Superior temporal gyrus (tissue), 1 donor: ENCODE data around the gene SLFN12L.
"Not testable (repeated sequence)": the region's sequence is repeated elsewhere in the genome, so short reads cannot be mapped to it uniquely, and the experiment has no call there.

Experiments
- DNase-seq: peaks from one replicate; pipeline ENCODE4 v3.0.0-alpha.2; 2016; ENCODE audit errors: extremely low spot score

The SLFN12L gene

DNA sequence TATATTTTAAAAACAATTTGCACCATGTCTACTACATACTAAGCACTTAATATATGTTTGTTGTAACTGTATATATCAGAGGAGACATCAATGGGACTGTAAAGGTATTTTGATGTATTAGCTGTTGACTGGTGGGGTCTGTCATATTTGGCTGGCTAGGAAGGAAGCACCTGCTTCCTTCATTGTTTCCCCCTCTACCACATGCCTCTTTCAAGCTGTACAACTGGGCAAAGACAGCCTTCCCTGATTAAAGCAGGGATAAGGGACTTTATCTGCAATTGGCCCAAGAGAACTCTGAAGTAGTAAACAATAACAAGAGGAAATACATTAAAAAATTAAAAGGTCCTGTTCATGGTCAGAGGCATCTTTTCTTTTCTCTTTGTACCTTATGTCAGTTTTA, 5.5 kb upstream of the SLFN12L start:
- no peak for DNase-seq

DNA sequence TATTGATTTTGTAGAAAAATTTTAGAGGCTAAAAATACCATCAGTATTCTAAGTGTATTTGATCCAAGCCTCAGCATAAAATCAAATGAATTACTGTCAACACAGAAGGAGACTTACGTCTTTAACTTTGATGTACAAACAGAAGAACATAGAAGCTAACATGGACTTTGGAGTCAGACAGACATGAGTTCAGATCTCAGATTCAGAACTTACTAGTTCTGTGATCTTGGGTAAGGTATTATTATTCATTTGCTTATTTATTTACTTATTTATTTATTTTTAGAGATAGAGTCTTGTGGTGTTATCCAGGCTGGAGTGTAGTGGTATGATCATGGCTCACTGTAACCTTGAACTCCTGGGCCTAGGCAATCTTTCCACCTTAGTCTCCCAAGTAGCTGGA, 4.0 kb upstream of the SLFN12L start:
- no peak for DNase-seq

DNA sequence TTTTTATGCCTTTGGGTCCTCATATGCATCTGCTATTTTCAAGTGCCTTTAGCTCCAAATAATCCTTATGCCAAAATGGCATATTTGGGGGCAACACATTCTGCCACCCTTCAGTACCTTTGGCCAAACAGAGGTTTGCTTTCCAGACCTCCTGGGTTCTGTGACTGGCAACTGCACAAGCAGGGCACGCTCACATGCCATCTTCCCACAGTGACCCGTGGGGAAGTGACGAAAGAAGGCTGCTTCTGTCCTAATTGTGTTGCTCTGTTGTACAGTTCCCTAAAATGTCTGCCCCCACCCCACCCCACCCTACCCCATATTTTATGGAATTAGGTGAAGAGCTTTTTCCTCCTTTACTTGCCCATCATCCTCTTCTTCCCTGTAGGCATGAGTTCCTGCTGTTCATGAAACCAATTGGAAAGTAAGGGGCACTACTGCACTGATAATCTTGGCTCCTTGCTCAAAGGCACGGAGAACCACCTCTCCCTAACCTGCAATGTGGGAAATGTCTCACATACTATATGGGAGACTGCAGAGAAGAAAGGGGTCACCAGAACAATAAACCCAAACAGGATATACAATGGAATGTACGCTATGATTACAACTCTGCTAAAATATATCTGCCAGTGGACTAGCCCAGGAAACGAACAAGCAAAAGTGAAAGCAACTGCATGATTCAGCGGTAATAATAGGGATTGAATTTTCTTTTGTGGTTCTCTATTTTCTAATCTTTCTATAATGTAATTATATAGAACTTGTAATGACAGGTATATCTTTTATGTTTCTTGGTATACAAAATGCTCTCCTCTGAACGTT, 3.3 kb upstream of the SLFN12L start:
- DNase-seq = no peak

DNA sequence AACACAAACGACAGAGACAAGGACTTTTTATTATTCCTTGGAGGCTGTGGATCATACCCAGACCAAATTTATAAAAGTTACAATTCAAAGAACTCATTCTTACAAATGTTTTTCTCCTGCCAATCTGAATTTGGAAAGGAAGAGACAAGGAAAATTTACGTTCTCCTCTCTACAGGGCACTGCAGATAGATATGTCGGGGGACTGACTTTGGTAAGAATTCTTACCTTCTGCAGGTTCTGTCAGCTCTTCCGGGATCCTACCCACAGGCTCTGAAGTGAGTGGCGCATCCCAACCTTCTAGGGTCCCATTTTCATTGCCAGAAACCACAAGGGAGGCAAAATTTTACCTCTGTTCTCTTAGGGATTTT, 2.2 kb upstream of the SLFN12L start:
- DNase-seq = no peak

DNA sequence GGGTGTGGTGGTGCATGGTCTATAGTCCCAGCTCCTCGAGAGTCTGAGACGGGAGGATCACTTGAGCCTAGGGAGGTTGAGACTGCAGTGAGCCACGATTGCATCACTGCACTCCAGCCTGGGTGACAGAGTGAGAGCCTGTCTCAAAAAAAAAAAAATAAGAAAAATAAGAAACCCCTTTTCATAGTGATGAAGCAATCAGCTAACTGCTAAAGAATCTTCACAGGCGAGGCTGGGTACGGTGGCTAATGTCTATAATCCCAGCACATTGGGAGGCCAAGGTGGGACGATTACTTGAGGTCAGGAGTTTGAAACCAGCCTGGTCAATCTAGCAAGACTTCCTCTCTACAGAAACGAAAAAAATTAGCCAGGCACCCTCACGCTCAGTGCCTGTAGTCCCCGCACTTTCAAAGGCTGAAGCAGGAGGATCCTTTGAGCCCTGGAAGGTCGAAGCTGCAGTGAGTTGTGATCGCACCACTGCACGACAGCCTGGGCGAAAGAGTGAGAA, 760 bp downstream of the SLFN12L start:
- no peak for DNase-seq

DNA sequence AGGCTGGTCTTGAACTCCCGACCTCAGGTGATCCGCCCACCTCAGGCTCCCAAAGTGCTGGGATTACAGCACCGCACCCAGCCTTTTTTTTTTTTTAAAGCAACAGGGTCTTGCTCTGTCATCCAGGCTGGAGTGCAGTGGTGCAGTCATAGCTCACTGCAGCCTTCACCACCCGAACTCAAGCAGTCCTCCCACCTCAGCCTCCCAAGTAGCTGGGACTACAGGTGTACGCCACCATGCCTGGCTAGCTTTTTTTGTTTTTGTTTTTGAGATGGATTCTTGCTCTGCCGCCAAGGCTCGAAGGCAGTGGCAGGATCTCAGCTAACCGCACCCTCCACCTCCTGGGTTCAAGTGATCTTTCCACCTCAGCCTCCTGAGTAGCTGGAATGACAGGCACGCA, 2.1 kb downstream of the SLFN12L start:
- DNase-seq = not testable (repeated sequence)

DNA sequence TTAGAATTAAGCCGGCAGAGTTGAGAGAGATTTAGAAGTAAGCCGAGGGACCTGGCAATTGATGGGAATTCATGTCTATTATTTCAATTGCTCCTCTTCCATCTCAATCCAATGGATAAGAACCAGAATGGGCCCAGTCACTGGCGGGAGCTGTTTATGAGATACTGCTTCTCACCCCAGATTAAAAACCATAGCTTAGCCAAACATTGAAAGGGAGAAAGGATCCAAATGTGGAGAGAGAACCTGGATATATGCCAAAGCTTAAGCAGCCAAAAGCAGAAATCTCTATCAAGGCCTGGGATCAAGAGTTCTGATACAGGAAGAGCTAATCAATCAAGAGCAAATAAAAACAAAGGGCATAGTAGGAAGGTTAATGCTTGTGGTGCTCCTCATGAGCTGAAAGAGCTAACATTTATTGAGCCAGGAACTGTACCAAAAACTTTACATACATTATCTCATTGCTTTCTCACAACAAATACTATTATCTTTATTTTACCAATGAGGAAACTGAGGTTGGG, 2.8 kb downstream of the SLFN12L start:
- DNase-seq = no peak

DNA sequence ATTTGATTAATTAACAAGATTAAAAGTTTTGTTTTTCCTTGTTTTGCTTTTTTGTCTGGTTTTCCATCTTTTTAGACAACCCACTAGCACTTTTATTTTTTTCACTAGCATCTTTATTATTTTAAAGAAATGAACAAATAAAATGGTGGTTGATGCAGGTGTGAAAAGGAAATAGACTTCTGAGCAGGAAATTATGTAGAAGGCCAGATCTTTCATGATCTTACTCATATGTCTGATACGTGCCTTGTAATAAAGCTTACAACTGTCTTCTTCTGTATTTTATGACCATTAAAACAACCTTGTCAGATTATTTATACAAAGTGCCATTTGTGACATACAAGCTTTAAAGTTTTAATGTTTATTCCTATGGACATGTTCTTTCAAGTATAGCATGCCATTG, 6.3 kb downstream of the SLFN12L start:
- no peak for DNase-seq

DNA sequence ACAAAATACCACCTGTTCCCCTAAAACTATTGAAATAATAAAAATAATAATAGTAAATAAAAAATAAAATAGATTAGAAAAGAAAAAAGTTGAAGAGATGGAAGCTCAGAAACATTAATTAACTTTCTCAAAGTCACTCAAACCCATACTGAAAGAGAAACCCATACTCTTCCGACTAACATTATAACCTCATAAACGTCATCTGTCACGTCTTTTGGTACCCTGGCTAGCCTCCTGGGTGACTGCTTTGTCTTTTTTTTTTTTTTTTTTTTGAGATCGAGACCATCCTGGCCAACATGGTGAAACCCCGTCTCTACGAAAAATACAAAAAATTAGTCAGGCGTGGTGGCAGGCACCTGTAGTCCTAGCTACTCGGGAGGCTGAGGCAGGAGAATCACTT, 7.6 kb downstream of the SLFN12L start:
- DNase-seq = no peak

DNA sequence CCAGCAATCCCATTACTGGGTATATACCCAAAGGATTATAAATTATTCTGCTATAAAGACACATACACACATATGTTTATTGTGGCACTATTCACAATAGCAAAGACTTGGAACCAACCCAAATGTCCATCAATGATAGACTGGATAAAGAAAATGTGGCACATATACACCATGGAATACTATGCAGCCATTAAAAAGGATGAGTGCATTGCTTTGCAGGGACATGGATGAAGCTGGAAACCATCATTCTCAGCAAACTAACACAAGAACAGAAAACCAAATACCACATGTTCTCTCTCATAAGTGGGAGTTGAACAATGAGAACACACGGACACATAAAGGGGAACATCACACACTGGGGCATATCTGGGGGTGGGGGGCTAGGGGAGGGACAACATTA, 8.2 kb downstream of the SLFN12L start:
- DNase-seq = not testable (repeated sequence)

DNA sequence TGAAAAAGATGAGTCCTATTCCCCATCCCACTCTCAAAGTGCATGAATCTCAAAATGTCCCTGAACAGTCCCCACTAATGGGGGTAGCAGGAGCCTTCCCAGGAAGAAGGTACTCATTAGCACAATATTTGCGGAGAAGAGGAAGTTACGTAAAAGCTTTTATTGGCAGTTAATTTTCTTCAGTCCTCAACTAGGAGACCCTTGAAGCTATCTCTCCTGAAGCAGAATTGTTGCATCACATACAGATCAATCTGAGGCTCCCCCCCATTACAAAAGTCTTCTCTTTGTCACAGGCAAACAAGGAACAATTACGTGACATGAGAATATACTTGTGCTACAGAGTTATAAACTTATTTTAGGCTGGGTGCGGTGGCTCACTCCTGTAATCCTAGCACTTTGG, 14.2 kb downstream of the SLFN12L start:
- DNase-seq = no peak

DNA sequence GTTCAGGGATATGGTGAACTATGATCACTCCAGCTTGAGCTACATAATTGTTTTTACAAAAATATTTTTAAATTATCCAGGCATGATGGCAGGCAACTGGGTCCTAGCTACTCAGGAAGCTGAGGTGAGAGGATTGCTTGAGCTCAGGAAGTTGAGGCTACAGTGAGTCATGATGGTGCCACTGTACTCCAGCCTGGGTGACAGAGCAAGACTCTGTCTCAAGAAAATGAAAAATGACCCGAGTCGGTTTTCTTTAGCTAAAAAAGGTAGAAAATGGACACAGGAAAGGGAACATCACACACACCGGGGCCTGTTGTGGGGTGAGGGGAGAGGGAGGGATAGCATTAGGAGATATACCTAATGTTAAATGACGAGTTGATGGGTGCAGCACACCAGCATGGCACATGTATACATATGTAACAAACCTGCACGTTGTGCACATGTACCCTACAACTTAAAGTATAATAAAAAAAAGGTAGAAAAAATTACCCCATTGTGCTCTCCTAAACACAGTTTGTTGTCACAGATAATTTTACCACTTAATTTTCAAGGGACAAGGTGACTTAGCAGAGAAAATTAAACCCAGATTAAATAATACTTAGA, 15.7 kb downstream of the SLFN12L start:
- DNase-seq = not testable (repeated sequence)

DNA sequence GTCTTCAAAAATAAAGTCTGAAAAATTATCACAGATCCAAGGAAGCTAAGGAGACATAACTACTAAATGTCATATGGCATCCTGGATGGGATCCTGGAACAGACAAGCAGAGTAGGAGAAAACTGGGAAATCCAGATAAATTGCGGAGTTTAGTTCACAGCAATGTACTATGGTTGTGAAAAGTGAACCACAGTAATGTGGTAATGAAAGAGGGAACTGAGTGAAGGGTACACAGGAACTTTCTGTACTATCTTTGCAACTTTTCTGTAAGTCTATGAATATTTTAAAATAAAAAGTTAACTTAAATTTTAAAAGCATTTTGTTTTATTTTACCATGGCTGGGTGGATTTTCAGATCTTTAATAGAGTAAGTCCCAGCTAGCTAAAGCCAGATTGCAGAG, 16.3 kb downstream of the SLFN12L start:
- DNase-seq = no peak

DNA sequence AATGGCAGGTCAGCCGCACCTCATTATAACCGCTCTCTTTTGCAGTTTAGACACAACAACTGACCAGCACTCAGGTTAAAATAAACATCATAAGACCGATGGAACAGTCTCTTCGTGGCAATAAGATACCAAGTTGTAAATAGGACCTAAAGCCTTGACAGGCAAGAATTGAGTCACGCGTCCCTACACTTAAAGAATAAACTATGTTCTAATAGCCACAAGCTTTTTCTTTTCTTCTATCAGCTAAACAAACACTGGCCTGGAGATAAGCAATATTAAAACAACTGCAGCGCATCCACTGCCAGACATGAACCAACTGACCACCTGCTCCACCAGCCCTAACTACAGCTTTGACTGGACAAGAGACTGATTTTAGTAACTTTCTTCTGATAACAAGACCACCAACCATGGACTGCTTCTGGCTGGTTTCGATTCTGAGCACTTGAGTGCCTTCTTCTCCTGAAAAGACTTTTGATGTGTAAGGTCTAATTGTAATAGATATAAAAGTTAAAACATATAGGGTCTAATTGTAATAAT, 17.5 kb downstream of the SLFN12L start:
- DNase-seq = no peak

DNA sequence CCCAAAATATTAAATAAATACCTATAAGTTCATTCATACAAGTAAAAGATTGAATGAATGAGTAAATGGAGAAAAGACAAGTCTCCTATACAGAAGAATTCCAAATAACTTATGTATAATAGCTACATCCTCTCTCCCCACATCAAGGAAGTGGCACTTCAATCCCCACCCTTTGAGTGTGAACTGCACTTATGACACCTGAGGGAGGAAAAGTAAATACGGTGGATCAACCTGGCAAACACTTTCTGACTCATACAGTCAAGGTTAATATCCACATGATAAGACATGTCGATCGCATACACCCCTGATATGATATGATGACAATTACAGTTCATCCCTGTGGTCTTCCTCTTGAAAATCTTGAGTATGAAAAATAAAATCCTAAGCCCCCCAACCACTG, 18.0 kb downstream of the SLFN12L start:
- no peak for DNase-seq

DNA sequence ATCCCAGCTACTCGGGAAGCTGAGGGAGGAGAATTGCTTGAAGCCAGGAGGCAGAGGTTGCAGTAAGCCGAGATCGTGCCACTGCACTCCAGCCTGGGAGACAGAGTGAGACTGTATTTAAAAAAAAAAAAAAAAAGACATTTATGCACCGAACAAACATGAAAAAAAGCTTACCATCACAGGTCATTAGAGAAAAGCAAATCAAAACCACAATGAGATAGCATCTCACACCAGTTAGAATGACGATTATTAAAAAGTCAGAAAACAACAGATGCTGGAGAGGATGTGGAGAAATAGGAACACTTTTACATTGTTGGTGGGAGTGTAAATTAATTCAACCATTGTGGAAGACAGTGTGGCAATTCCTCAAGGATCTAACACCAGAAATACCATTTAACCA, 19.0 kb downstream of the SLFN12L start:
- not testable (repeated sequence) for DNase-seq

DNA sequence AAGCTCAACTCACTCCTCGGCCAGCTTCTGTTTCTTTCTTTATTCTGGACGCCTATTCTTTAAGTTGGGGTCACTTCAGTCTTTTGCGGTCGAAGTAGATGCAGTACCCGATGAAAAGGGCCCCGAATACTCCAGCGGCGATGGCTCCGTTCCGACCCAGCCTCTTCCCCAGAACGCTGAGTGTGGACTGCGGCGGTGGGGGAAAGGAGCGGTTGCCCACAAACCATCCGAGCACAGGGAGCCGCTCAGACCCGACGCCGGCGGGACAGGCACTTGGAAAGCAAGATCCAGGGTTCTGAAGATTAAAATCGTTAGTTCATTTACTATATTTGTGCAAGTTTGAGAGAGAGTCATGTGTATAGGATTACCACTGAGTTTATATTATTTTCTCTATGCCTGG, 22.5 kb downstream of the SLFN12L start:
- DNase-seq = no peak

DNA sequence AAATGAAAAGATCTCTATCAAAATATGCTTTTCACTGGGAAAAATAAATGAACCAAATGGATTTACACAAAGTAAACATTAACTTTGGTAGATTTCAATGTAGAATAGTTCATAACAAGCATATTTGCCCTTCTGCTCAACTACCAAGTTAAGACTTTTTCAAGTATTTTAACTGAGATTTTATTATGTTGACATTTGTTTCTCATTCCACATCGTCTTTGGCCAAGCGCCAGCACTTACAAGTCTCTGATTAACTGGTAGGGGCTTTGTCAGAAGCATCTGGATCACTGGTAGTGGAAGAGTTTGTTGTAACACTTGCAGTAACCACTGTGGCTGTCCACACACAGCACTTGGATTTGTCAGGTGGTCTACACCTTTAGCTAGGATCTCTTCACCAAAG, 22.9 kb downstream of the SLFN12L start:
- no peak for DNase-seq

DNA sequence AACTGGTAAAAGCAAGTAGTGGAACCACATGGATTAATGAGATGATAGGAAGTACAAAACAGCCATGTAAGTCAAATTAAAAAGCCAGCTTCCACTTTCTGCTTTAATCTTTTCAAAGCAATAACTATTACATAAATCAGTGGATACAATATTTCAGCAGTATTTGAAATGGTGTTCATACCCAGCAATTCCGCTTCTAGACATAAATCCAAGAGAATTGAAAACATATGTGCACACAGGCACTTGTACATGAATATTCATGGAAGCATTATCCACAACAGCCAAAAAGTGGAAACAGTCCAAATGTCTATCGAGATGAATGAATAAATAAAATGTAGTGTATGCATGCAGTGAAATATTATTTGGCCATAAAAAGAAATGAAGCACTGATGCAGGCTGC, 27.4 kb downstream of the SLFN12L start:
- DNase-seq = no peak

DNA sequence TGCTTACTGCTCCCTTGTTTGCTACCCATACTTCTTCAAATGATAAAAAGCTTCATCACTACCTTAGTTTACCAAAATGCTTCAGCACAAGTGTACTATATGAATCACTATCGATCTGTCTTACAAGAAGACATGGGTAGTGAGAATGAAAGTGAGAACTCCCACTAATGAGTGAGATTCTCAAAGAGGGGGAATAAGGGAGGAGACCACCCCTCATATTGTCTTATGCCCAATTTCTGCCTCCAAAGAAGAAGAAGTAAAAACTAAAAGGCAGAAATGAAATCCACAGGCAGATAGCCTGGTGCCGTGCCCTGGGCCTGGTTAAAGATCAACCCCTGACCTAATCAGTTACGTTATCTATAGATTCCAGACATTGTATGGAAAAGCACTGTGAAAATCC, 29.8 kb downstream of the SLFN12L start:
- not testable (repeated sequence) for DNase-seq

DNA sequence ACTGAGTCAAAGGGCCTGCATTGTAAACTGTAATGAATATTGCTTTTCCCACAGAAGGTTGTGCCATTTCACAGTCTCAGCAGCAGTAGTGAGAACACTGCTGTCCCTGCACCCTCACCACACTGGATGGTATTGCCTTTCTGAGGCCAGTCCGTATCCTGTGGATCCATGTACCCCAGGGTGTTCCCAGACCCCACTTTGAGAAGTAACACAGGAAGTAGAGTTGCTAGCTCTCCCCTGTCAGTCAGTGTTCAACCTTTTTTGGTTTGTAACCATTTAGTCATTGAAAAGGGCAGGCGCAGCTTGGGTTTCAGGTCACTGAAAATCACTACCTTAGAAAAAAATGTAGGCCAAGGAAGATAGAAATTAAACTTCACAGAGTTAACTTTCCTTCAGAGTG, 37.9 kb downstream of the SLFN12L start:
- no peak for DNase-seq

DNA sequence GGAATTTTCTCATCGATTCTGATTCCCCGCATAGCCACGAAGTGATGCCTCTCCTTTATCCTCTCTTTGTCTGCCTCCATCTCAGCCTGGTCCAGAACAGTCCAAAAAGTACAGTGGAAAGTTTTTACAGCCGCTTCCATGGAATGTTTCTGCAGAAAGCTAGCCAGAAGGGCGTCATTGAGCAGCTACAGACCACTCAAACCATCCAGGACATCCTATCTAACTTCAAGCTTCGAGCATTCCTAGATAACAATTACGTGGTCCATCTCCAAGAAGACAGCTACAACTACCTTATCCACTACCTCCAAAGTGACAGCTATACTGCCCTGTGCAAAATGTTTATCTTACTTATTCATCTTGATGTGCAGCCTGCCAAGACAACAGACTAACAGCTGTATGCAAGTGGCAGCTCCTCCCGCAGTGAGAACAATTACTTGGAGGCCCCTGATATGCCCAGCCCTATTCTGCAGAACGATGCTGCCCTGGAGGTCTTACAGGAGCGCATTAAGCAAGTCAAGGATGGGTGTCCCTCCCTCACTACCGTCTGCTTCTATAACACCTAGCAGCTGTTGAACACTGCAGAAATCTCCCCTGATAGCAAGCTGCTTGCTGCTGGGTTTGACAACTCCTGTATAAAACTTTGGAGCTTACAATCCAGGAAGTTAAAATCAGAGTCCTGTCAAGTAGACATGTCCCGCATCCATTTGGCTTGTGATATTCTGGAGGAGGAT, 38.9 kb downstream of the SLFN12L start:
- DNase-seq = no peak
